A549 (cell line): ENCODE measurements around the gene PODXL2. TPM values are rescaled to one million over a fixed set of nuclear protein-coding genes. Genes with fewer than 3 reads are reported as not detected.

Experiments
- ATAC-seq, 2 experiments: fragments of 200-7000 bp in 1 of 2; fragments of >200 bp in 1 of 2; cut with Nextera tagmentation in 1 of 2; cut with Tn5 transposase in 1 of 2; 3 replicates each; pipeline versions ENCODE4 v1.8.0 to v1.9.1; 2018 to 2020; ENCODE audit warnings: mild to moderate bottlenecking in 1 of 2, moderate library complexity in 1 of 2
- CTCF ChIA-PET: fragments of 300-600 bp; sonication (Branson Sonifier 250); formaldehyde crosslinking; extraction: SDS; loops from one replicate; lab custom pipeline; 2021; ENCODE audit warnings: antibody characterized with exemption, inconsistent platforms; lab: Yijun Ruan, JAX
- POLR2A ChIA-PET: fragments of 350-600 bp; formaldehyde crosslinking; extraction: SDS; loops from one replicate; lab custom pipeline; 2021; ENCODE audit warnings: antibody characterized with exemption, inconsistent platforms; lab: Yijun Ruan, JAX
- DNase-seq, 2 experiments: peaks; one replicate each; pipeline versions ENCODE4 v3.0.0 to v3.0.0-alpha.2; 2011 to 2016; ENCODE audit warnings: low read depth in 1 of 2, low spot score in 1 of 2
- FAIRE-seq: peaks from 2 replicates; lab custom pipeline; 2011; peaks lifted over from hg19 to GRCh38; lab: Jason Lieb, UNC
- H3K27ac ChIP-seq, 2 experiments: fragments of >200 bp; sonication (Bioruptor Twin); formaldehyde crosslinking; 3 replicates each; pipeline ENCODE4 v1.5.1; 2016 to 2017
- H3K4me1 ChIP-seq: fragments of >200 bp; sonication (Bioruptor Twin); formaldehyde crosslinking; 3 replicates; pipeline ENCODE4 v1.6.1; 2016
- H3K4me2 ChIP-seq: fragments of >200 bp; sonication (Bioruptor Twin); formaldehyde crosslinking; 3 replicates; pipeline ENCODE4 v1.6.1; 2016
- H3K4me3 ChIP-seq: fragments of >200 bp; sonication (Bioruptor Twin); formaldehyde crosslinking; 3 replicates; pipeline ENCODE4 v1.5.1; 2016
- H3K9me3 ChIP-seq: fragments of >200 bp; sonication (Bioruptor Twin); formaldehyde crosslinking; 3 replicates; pipeline ENCODE4 v1.6.1; 2016
- EHMT2 ChIP-seq: fragments of 200-600 bp; sonication (generic); IDR thresholded peaks from 2 replicates; pipeline ENCODE4 v1.6.1; 2016; ENCODE audit warnings: antibody characterized with exemption, low read depth, mild to moderate bottlenecking, moderate library complexity
- RAD21 ChIP-seq, 2 experiments: fragments of >200 bp in 1 of 2; sonication (Bioruptor Twin) in 1 of 2; formaldehyde crosslinking in 1 of 2; IDR thresholded peaks in 1 of 2; conservative IDR thresholded peaks in 1 of 2; 2 replicates in 1 of 2; 3 replicates in 1 of 2; pipeline ENCODE4 v1.6.1; 2012 to 2018; ENCODE audit warnings: inconsistent platforms in 1 of 2
- RNF2 ChIP-seq: fragments of 200-600 bp; sonication (generic); IDR thresholded peaks from 2 replicates; pipeline ENCODE4 v1.6.1; 2016; ENCODE audit warnings: low read depth, mild to moderate bottlenecking, antibody characterized with exemption, moderate library complexity, borderline replicate concordance
- WGBS: methylation state at CpG from one replicate; pipeline ENCODE4 v1.1.6; 2017; ENCODE audit errors: missing lambda C conversion rate; 5-methylcytosine and 5-hydroxymethylcytosine counted together
- polyA plus RNA-seq, 4 experiments: library from polyadenylated mRNA; depleted of rRNA in 3 of 4; stranded (reverse); fragments of >200 nt; fragmentation: RNase III in 1 of 4; extraction: RNeasy Plus Mini Kit Qiagen cat#74134 plus additional on column Dnase treatment in 1 of 4; gene quantifications; 2 replicates in 3 of 4; 3 replicates in 1 of 4; pipeline ENCODE4 v1.2.3, GENCODE V29; 2011 to 2017
- TF ChIP-seq, protein P1 (sequence below): fragments of 200-600 bp; sonication (generic); IDR thresholded peaks from 2 replicates; pipeline ENCODE4 v1.6.1; 2016; ENCODE audit warnings: antibody characterized with exemption, mild to moderate bottlenecking, moderate library complexity
- TF ChIP-seq, protein P2 (sequence below): fragments of >200 bp; sonication (Bioruptor Twin); formaldehyde crosslinking; IDR thresholded peaks from 3 replicates; pipeline ENCODE4 v1.5.1; 2016

The PODXL2 gene
- polyA plus RNA-seq, 2 of the 4 experiments (the other 2 are of a cell fraction), result 4.2 to 5.5 TPM

DNA sequence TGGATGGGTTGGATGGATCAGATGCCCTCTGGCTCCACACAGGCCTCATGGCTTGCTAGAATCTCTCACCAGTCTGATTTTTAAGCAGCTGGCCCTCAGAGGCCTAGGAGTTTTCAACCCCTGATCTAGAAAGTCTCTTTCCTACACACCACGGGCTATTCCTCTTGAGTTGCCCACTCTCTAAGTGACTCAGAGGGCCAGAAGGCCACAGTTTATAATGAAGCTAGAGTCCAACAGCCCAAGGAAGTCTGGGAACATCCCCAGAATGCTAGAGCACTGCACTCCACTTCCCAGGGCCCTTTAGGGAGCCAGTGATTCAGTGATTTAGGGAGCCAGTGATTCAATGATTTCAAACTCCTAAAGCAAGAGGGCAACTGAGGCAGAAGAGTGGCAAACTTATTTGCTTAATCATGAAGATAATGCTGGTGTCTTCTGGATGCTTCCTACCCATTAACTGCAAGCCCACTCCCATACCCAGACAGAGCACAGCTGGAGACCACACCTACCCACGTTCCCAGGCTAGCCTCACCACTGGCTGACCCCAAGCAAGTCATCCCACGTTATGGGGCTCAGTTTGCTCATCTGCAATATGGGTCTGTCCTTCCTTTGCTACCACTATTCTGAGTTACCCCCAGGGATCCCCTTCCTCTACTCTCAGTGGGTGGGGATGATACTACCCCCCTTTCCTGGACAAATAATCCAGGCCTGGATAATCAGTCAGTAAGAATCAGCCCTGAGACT is 80.5 kb downstream of the PODXL2 start (continued):
- TF ChIP-seq, protein P1, sequence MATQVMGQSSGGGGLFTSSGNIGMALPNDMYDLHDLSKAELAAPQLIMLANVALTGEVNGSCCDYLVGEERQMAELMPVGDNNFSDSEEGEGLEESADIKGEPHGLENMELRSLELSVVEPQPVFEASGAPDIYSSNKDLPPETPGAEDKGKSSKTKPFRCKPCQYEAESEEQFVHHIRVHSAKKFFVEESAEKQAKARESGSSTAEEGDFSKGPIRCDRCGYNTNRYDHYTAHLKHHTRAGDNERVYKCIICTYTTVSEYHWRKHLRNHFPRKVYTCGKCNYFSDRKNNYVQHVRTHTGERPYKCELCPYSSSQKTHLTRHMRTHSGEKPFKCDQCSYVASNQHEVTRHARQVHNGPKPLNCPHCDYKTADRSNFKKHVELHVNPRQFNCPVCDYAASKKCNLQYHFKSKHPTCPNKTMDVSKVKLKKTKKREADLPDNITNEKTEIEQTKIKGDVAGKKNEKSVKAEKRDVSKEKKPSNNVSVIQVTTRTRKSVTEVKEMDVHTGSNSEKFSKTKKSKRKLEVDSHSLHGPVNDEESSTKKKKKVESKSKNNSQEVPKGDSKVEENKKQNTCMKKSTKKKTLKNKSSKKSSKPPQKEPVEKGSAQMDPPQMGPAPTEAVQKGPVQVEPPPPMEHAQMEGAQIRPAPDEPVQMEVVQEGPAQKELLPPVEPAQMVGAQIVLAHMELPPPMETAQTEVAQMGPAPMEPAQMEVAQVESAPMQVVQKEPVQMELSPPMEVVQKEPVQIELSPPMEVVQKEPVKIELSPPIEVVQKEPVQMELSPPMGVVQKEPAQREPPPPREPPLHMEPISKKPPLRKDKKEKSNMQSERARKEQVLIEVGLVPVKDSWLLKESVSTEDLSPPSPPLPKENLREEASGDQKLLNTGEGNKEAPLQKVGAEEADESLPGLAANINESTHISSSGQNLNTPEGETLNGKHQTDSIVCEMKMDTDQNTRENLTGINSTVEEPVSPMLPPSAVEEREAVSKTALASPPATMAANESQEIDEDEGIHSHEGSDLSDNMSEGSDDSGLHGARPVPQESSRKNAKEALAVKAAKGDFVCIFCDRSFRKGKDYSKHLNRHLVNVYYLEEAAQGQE, result no peak

DNA sequence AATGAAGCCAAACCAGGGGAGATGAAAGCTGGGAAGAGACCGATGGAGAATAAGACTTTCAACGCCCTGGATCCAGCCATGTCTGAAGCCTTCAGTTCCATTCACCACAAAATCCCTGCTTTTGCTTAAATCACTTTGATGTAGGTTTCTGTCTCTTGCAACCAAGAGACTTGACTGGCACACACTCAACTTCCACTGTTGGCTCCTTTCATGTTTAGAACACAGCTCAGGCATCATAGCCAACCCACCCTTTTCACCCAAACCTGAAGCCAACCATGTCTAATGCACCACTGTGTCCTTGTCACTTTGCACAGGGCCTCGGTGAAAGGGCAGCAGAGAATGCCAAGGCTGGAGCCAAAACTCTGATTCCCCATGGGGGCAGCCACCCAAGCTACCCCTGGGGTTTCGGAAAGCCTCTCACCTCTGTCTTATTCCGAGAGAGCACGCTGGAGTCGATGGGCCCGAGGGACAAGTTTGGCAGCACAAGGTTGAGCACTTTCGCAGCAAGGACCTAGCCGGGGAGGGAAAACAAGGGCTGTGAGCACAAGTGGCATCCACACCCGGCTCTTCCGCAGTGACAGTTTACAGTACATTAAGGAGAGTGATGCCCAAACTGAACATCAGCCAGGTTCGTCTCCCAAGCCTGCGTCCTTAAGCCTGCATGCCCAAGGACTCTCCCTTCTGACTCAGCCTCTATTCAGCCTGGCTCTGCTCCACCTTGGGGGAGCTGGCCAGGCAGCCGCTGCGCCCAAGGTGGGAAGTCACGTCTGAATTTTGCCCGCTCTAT is 81.4 kb downstream of the PODXL2 start:
- 54% methylated on average over 14 of the region's 18 CpGs for WGBS
- CTCF ChIA-PET, result interaction anchor here (0.7 to 2.0 kb wide), 3 partner anchors 10 to 50 kb away, joined by 3 to 9 read pairs (median 5); no protein-coding TSS in a partner anchor
- TF ChIP-seq, protein P2, sequence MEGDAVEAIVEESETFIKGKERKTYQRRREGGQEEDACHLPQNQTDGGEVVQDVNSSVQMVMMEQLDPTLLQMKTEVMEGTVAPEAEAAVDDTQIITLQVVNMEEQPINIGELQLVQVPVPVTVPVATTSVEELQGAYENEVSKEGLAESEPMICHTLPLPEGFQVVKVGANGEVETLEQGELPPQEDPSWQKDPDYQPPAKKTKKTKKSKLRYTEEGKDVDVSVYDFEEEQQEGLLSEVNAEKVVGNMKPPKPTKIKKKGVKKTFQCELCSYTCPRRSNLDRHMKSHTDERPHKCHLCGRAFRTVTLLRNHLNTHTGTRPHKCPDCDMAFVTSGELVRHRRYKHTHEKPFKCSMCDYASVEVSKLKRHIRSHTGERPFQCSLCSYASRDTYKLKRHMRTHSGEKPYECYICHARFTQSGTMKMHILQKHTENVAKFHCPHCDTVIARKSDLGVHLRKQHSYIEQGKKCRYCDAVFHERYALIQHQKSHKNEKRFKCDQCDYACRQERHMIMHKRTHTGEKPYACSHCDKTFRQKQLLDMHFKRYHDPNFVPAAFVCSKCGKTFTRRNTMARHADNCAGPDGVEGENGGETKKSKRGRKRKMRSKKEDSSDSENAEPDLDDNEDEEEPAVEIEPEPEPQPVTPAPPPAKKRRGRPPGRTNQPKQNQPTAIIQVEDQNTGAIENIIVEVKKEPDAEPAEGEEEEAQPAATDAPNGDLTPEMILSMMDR, result no peak
- 0 out of 5 replicates have a peak, but pooled peaks of 1 of the 2 experiments have one; percentile 10 for TF ChIP-seq RAD21 (conservative IDR thresholded peaks at IDR 0.05 in 1 of 2, IDR thresholded peaks at IDR 0.05 in 1 of 2)
- ATAC-seq (peak; percentile 58 to 80; a peak in 4 of 6 replicates), FAIRE-seq (no peak), DNase-seq (peak; percentile 15 to 47)
- Histone ChIP-seq H3K9me3 (no peaks in the 10 kb centered on the region), H3K4me3 (no peak overlapping the region), H3K27ac (peak overlapping the region; percentile 49 to 81), H3K4me1 (peaks cover 25% of the 10 kb centered on the region), H3K4me2 (peak overlapping the region; percentile 24)
- POLR2A ChIA-PET, result no interaction called here

DNA sequence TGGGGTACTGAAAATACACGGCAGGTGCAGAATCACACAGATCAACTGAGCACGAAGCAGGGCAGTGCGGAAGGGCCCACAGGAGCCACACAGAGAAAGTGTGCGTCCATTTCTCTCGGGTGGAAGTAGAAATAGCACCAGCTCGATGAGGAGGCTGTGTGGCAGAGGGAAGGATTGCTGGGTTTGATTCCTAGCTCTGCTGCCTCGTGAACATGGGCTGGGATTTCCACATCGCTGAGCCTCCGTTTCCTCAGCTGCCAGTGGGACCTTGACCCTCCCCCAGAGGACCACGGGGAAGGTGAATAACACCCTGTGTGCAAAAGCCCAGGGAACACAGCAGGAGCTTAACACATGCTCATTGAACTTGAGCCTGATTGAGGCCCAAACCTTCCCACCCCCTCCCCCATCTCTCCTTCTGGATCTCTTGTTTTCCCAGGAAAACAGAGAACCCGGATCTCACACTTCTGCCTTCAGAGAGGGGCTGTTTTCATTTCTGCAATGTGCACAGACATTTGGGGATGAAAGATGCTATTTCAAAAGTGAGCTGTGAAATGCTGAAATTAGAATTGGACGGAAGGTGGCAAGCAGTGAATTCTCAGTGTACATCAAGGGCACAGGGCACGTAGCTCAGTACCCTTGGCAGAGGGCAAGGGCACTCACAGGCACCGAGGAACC is 82.2 kb downstream of the PODXL2 start:
- Histone ChIP-seq H3K27ac (peak overlapping the region; percentile 49 to 81), H3K4me3 (no peak overlapping the region)
- DNase-seq, result no peak
- no peak for FAIRE-seq
- TF ChIP-seq, protein P1, result no peak
- TF ChIP-seq EHMT2, result no peak
- TF ChIP-seq RNF2, result no peak
- TF ChIP-seq, all 56 proteins: peak for 0
- Histone ChIP-seq H3K4me1 (peaks cover 25% of the 10 kb centered on the region), H3K9me3 (no peaks in the 10 kb centered on the region), H3K4me2 (peak overlapping the region; percentile 24)
- WGBS, result 69% methylated on average over 13 of the region's 14 CpGs
- CTCF ChIA-PET, result interaction anchor here (0.7 to 2.0 kb wide), 3 partner anchors 11 to 49 kb away, joined by 3 to 9 read pairs (median 5); no protein-coding TSS in a partner anchor
- no peak for ATAC-seq
- POLR2A ChIA-PET, result no interaction called here
